Uterus (tissue), 4 donors: ENCODE results near the gene RALGAPB. TPM values are rescaled to one million over a fixed set of nuclear protein-coding genes. Genes with fewer than 3 reads are reported as not detected.

Experiments
- DNase-seq, 2 donors: peaks; one replicate each; pipeline ENCODE4 v3.0.0-alpha.2; 2019 to 2020
- H3K27ac ChIP-seq, 2 donors: fragments of 200-600 bp; sonication (generic); 1 replicate in 1 of 2; 2 replicates in 1 of 2; pipeline ENCODE4 v1.5.1; 2016 to 2018
- H3K27me3 ChIP-seq, 2 donors: fragments of 200-600 bp; sonication (generic); one replicate each; pipeline ENCODE4 v1.5.1; 2018 to 2019; ENCODE audit warnings: control low read depth in 1 of 2
- H3K36me3 ChIP-seq, 2 donors: fragments of 200-600 bp; sonication (generic); one replicate each; pipeline ENCODE4 v1.5.1; 2019; ENCODE audit warnings: control low read depth in 1 of 2
- H3K4me1 ChIP-seq, 2 donors: fragments of 200-600 bp; sonication (generic); one replicate each; pipeline ENCODE4 v1.5.1; 2018 to 2019; ENCODE audit warnings: control low read depth in 1 of 2
- H3K4me3 ChIP-seq, 2 donors: fragments of 200-600 bp; sonication (generic); 1 replicate in 1 of 2; 2 replicates in 1 of 2; pipeline ENCODE4 v1.5.1; 2018 to 2019; ENCODE audit warnings: mild to moderate bottlenecking in 1 of 2
- H3K9me3 ChIP-seq, 2 donors: fragments of 200-600 bp; sonication (generic); one replicate each; pipeline ENCODE4 v1.5.1; 2019; ENCODE audit warnings: control low read depth in 1 of 2
- CTCF ChIP-seq, 4 experiments: fragments of 200-600 bp in 2 of 4; fragments of 450-650 bp in 2 of 4; sonication (generic) in 2 of 4; IDR thresholded peaks; one replicate each; pipeline ENCODE4 v1.5.1; 2016 to 2019; ENCODE audit warnings: antibody characterized with exemption in 4 of 4, mild to moderate bottlenecking in 2 of 4, moderate library complexity in 1 of 4
- POLR2A ChIP-seq, 2 donors: fragments of 450-650 bp; IDR thresholded peaks; one replicate each; pipeline ENCODE4 v1.6.1; 2016; ENCODE audit warnings: antibody characterized with exemption in 2 of 2, mild to moderate bottlenecking in 1 of 2, moderate library complexity in 1 of 2
- intact Hi-C: fragments of 100-400 bp; cut with DNase I; formaldehyde crosslinking; loops from one replicate; pipeline ENCODE4 v1.15.1; 2023; ENCODE audit warnings: low total_unique reads
- total RNA-seq, 4 donors: library from RNA; depleted of rRNA in 3 of 4; stranded (reverse); fragments of >200 nt in 3 of 4; gene quantifications; one replicate each; pipeline versions ENCODE4 v1.1.0 to v1.2.4, GENCODE V29; 2014 to 2023
- donor health status: DM: yes; HTN: yes; CAD: no.

RALGAPB gene
- total RNA-seq, 4 donors from 2014 or later, result 27.4 to 57.0 (median 39.9) TPM

GRCh38 chr20:38586181-38586525 lies 113.5 kb downstream of the RALGAPB start:
- Histone ChIP-seq H3K4me1 (no peaks in the 10 kb centered on the region), H3K27ac (no peak overlapping the region), H3K9me3 (no peaks in the 10 kb centered on the region), H3K36me3 (no peaks in the 10 kb centered on the region), H3K4me3 (no peak overlapping the region), H3K27me3 (no peaks in the 10 kb centered on the region)
- TF ChIP-seq POLR2A (IDR thresholded peaks at IDR 0.05), result no peak
- DNase-seq, result no peak
- intact Hi-C loops, result no loop called here

DNA sequence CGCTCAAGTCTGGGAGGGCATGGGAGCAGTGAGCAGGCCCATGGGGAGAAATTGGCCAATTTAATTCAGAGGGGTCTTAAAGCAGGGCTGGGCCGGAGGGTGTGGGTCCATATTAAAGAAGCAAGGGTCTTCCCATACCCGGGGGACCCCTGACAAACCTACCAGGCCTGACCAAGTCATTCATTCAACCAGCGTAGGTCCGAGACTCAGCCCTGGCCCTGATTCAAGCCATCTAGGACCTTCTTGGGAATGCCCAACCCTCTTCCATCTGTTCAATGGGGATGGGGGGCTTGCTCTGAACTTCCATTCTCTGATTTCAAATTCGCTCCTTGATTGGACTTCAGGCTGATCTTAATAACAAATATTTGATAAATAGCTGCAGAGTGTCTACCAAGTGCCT lies 115.7 kb downstream of the RALGAPB start:
- no peak for DNase-seq
- intact Hi-C loops, result no loop called here
- no peak for TF ChIP-seq POLR2A (IDR thresholded peaks at IDR 0.05)
- TF ChIP-seq CTCF (IDR thresholded peaks at IDR 0.05), result no peak
- Histone ChIP-seq H3K36me3 (no peaks in the 10 kb centered on the region), H3K9me3 (no peaks in the 10 kb centered on the region), H3K27ac (no peak overlapping the region), H3K27me3 (no peaks in the 10 kb centered on the region), H3K4me1 (no peaks in the 10 kb centered on the region), H3K4me3 (no peak overlapping the region)

DNA sequence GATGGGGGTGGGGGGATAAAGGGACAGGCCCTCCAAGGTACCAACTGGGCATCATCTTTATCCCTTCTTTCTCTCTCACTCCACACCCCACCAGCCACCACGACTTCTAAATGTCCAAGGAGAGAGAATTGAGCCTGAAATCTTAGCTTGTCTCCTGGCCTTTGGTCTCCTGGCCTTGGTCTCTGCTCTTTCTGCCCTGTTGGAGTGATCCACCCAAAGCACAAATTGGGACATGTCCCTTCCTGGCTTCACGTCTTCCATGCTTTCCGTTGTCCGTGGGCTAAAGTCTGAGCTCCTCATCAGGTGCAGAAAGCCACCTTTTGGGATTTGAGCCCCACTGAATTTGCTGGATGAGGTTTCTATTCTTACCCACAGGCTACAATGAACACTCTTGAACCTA lies 116.7 kb downstream of the RALGAPB start:
- H3K4me1 ChIP-seq, result no peaks in the 10 kb centered on the region
- no peaks in the 10 kb centered on the region for H3K9me3 ChIP-seq
- no peaks in the 10 kb centered on the region for H3K27me3 ChIP-seq
- no peaks in the 10 kb centered on the region for H3K36me3 ChIP-seq
- TF ChIP-seq POLR2A (IDR thresholded peaks at IDR 0.05) (no peak), CTCF (IDR thresholded peaks at IDR 0.05) (no peak)
- no peak overlapping the region for H3K4me3 ChIP-seq
- DNase-seq, result no peak
- intact Hi-C loops, result no loop called here
- no peak overlapping the region for H3K27ac ChIP-seq

- Histone ChIP-seq H3K36me3 (no peaks in the 10 kb centered on the region), H3K9me3 (no peaks in the 10 kb centered on the region), H3K27me3 (no peaks in the 10 kb centered on the region), H3K4me3 (no peak overlapping the region), H3K4me1 (no peaks in the 10 kb centered on the region), H3K27ac (no peak overlapping the region)
- intact Hi-C loops, result no loop called here
- DNase-seq, result no peak
- TF ChIP-seq CTCF (IDR thresholded peaks at IDR 0.05) (no peak), POLR2A (IDR thresholded peaks at IDR 0.05) (no peak)
Measured at GRCh38 chr20:38589967-38590675, 117.5 kb downstream of the RALGAPB start.

DNA sequence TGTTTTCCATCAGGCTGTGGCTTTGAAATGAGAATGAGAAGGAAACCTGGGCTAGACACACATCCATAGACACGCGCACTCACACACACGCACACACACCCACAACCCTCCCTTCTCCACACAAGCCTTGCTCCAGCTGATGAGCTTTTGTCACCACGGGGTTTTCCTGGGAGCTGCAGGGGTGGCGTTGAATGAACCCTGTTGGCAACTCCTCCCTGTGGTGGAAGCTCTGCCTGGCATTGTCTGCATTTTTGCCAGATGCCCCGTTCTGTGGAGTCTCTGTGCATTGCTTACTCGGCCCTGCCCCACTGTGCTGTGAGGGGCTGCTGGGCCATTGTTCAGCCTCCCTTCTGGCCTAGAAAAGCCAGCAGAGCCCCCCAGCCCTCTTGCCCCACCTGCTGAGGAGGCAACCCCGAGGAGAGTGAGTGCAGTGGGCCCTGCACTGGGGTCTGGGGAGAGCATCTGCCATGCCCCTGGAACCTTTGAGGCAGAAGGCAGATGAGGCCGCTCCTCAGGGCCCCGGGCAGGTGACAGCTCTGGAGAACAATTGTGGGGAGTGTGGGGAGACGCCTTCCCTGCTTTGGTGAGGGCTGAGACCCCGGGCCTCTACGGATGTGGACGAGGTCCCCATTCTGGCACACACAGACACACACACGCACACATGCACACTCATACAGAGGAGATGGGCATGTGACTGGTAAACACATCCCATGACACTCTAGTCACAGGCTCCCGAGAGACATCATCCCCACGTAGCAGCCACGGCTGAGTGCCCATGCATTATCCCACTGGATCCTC lies 118.2 kb downstream of the RALGAPB start:
- no peak for DNase-seq
- Histone ChIP-seq H3K36me3 (no peaks in the 10 kb centered on the region), H3K4me1 (no peaks in the 10 kb centered on the region), H3K9me3 (no peaks in the 10 kb centered on the region), H3K4me3 (no peak overlapping the region), H3K27me3 (no peaks in the 10 kb centered on the region), H3K27ac (no peak overlapping the region)
- intact Hi-C loops, result no loop called here
- no peak for TF ChIP-seq CTCF (IDR thresholded peaks at IDR 0.05)
- TF ChIP-seq POLR2A (IDR thresholded peaks at IDR 0.05), result no peak
